ENCODE data around the gene OSBPL7.

DNA sequence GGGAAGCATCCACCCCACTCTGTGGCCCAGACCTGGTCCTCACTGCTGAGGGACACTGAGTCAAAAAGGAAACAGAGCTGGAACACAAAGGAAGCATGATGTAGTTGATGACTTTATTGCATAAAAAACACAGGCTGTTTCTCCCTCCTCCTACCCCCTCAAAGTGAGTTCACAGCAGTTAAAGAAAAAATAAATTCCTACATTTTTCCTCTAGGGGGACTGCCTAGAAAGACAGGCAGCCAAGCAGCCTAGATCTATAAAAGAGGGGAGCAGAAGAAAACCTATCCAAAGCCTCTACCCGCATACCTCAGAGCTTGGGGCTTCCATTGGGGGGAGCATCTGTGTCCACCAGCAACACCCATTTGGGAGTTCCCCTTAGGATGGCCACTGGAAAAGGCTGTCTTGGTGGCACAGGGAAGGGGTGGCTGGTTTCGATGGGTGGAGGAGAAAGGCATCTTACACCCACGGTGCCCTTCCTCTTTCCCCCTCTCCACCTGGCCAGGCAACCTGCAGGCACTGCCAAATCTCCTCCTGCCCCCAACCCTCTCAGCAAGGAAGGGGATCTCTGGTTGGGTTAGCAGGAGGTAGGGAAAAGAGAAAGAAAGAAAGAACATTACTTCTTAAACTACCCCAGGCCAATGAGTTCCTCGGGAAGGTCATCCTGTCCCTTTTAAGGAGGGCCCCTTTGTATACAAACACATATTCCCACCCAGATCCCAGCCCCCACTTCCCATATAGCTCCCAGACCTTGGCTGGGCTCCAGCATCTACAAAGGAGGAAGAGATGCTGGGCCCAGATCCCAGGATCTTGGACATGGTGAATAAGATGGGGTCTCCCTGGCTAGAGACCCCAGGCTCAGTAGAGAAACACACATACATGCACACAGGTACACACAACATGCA lies 23.5 kb upstream of the OSBPL7 start:
- no peak for TF ChIP-seq TCF12 (IDR thresholded peaks at IDR 0.05; ENCODE audit: low read depth)
- no peak for TF ChIP-seq YY1 (IDR thresholded peaks at IDR 0.05; ENCODE audit: low read depth)

All from Ishikawa (cell line).